ENCODE results near the gene DLGAP1. TPM values are rescaled to one million over a fixed set of nuclear protein-coding genes. Genes with fewer than 3 reads are reported as not detected.

DLGAP1 gene
- total RNA-seq, 4 donors from 2014 or later = 2.0 to 4.7 (median 2.1) TPM; not detected in 1

- Histone ChIP-seq H3K27me3 (no peaks in the 10 kb centered on the region), H3K4me3 (no peak overlapping the region), H3K4me1 (no peaks in the 10 kb centered on the region), H3K9me3 (no peaks in the 10 kb centered on the region), H3K36me3 (no peaks in the 10 kb centered on the region), H3K27ac (no peak overlapping the region)
- 68% methylated on average over 3 of the region's 3 CpGs for WGBS
- TF ChIP-seq POLR2AphosphoS5 (IDR thresholded peaks at IDR 0.05) = no peak
- no peak for TF ChIP-seq POLR2A (IDR thresholded peaks at IDR 0.05)
- no peak for TF ChIP-seq EP300 (IDR thresholded peaks at IDR 0.05)
- TF ChIP-seq CTCF (IDR thresholded peaks at IDR 0.05) = no peak
- no peak for DNase-seq (ENCODE audit: low spot score in 2 of 2)
Observed at GRCh38 chr18:3891245-3891644, 563.9 kb downstream of the DLGAP1 start.

- no peaks in the 10 kb centered on the region for H3K9me3 ChIP-seq
- H3K4me1 ChIP-seq = no peaks in the 10 kb centered on the region
- no peak for TF ChIP-seq POLR2AphosphoS5 (IDR thresholded peaks at IDR 0.05)
- no peak for TF ChIP-seq CTCF (IDR thresholded peaks at IDR 0.05)
- TF ChIP-seq POLR2A (IDR thresholded peaks at IDR 0.05) = no peak
- no peak for TF ChIP-seq EP300 (IDR thresholded peaks at IDR 0.05)
- H3K27me3 ChIP-seq = no peaks in the 10 kb centered on the region
- no peak overlapping the region for H3K4me3 ChIP-seq
- whole genome bisulfite sequencing = 100% methylated on average over 1 of the region's 3 CpGs
- H3K36me3 ChIP-seq = no peaks in the 10 kb centered on the region
- no peak for DNase-seq (ENCODE audit: low spot score in 2 of 2)
- no peak overlapping the region for H3K27ac ChIP-seq
Observed at GRCh38 chr18:3889803-3890202, 565.3 kb downstream of the DLGAP1 start.

GRCh38 chr18:3889121-3889520, 566.0 kb downstream of the DLGAP1 start:
- TF ChIP-seq POLR2AphosphoS5 (IDR thresholded peaks at IDR 0.05) (no peak), POLR2A (IDR thresholded peaks at IDR 0.05) (no peak), CTCF (IDR thresholded peaks at IDR 0.05) (no peak), EP300 (IDR thresholded peaks at IDR 0.05) (no peak)
- Histone ChIP-seq H3K4me1 (no peaks in the 10 kb centered on the region), H3K4me3 (no peak overlapping the region), H3K9me3 (no peaks in the 10 kb centered on the region), H3K27ac (no peak overlapping the region), H3K36me3 (no peaks in the 10 kb centered on the region), H3K27me3 (no peaks in the 10 kb centered on the region)
- WGBS = 44% methylated on average over 1 of the region's 1 CpG
- DNase-seq (ENCODE audit: low spot score in 2 of 2) = no peak

- Histone ChIP-seq H3K27ac (no peak overlapping the region), H3K4me3 (no peak overlapping the region), H3K4me1 (no peaks in the 10 kb centered on the region), H3K36me3 (no peaks in the 10 kb centered on the region), H3K9me3 (no peaks in the 10 kb centered on the region), H3K27me3 (no peaks in the 10 kb centered on the region)
- DNase-seq (ENCODE audit: low spot score in 2 of 2) = no peak
- TF ChIP-seq POLR2A (IDR thresholded peaks at IDR 0.05) (no peak), CTCF (IDR thresholded peaks at IDR 0.05) (no peak), POLR2AphosphoS5 (IDR thresholded peaks at IDR 0.05) (no peak), EP300 (IDR thresholded peaks at IDR 0.05) (no peak)
- WGBS = 57% methylated on average over 10 of the region's 10 CpGs
Observed at GRCh38 chr18:3886575-3887322, 568.4 kb downstream of the DLGAP1 start.

GRCh38 chr18:3885209-3885792, 569.8 kb downstream of the DLGAP1 start:
- H3K4me1 ChIP-seq = no peaks in the 10 kb centered on the region
- 75% methylated on average over 2 of the region's 2 CpGs for WGBS
- H3K27me3 ChIP-seq = no peaks in the 10 kb centered on the region
- no peak for DNase-seq (ENCODE audit: low spot score in 2 of 2)
- no peak for TF ChIP-seq EP300 (IDR thresholded peaks at IDR 0.05)
- no peak for TF ChIP-seq CTCF (IDR thresholded peaks at IDR 0.05)
- no peak for TF ChIP-seq POLR2AphosphoS5 (IDR thresholded peaks at IDR 0.05)
- TF ChIP-seq POLR2A (IDR thresholded peaks at IDR 0.05) = no peak
- H3K9me3 ChIP-seq = no peaks in the 10 kb centered on the region
- H3K4me3 ChIP-seq = no peak overlapping the region
- H3K36me3 ChIP-seq = no peaks in the 10 kb centered on the region
- H3K27ac ChIP-seq = no peak overlapping the region
